Nephron progenitor cell (in vitro differentiated cells): Measurements from ENCODE around the gene DMRT3.

Source experiments
- DNase-seq: peaks from one replicate; pipeline ENCODE4 v3.0.0; 2021
- H3K27ac Mint-ChIP-seq: 2 replicates; pipeline ENCODE4 v1.8.0; 2021; ENCODE audit warnings: mild to moderate bottlenecking, moderate library complexity, mixed read lengths
- H3K27me3 Mint-ChIP-seq: 2 replicates; pipeline ENCODE4 v1.8.0; 2021; ENCODE audit warnings: mild to moderate bottlenecking, low read depth, mixed read lengths; ENCODE audit not compliant: poor library complexity
- H3K36me3 Mint-ChIP-seq: 2 replicates; pipeline ENCODE4 v1.8.0; 2021; ENCODE audit warnings: low read depth, mixed read lengths
- H3K4me1 Mint-ChIP-seq: 2 replicates; pipeline ENCODE4 v1.8.0; 2021; ENCODE audit warnings: mixed read lengths
- H3K4me3 Mint-ChIP-seq: 2 replicates; pipeline ENCODE4 v1.8.0; 2021; ENCODE audit warnings: mild to moderate bottlenecking, moderate library complexity, mixed read lengths
- H3K9me3 Mint-ChIP-seq: 2 replicates; pipeline ENCODE4 v1.8.0; 2021; ENCODE audit warnings: mild to moderate bottlenecking, moderate library complexity, mixed read lengths
- CTCF ChIP-seq: fragments of 200-600 bp; sonication (generic); IDR thresholded peaks from 2 replicates; pipeline ENCODE4 v1.5.0; 2021; ENCODE audit warnings: antibody characterized with exemption

The DMRT3 gene

GRCh38 chr9:1026219-1026618 is 49.8 kb downstream of the DMRT3 start:
- Mint-ChIP-seq H3K4me1 (no peaks in the 10 kb centered on the region), H3K4me3 (no peak overlapping the region), H3K27ac (no peak overlapping the region), H3K36me3 (no peaks in the 10 kb centered on the region), H3K9me3 (peaks cover 48% of the 10 kb centered on the region), H3K27me3 (peaks cover 7% of the 10 kb centered on the region)
- DNase-seq = no peak
- TF ChIP-seq CTCF = no peak

- TF ChIP-seq CTCF = no peak
- no peak for DNase-seq
- H3K36me3 Mint-ChIP-seq = no peaks in the 10 kb centered on the region
- H3K4me1 Mint-ChIP-seq = peaks cover 17% of the 10 kb centered on the region
- H3K9me3 Mint-ChIP-seq = peaks cover 28% of the 10 kb centered on the region
- H3K27ac Mint-ChIP-seq = no peak overlapping the region
- H3K27me3 Mint-ChIP-seq = peaks cover 10% of the 10 kb centered on the region
- H3K4me3 Mint-ChIP-seq = no peak overlapping the region
Observed at GRCh38 chr9:1028501-1029190, 52.2 kb downstream of the DMRT3 start.

GRCh38 chr9:1031951-1032601 is 55.6 kb downstream of the DMRT3 start:
- no peak for DNase-seq
- Mint-ChIP-seq H3K36me3 (no peaks in the 10 kb centered on the region), H3K27me3 (peaks cover 14% of the 10 kb centered on the region), H3K4me3 (no peak overlapping the region), H3K4me1 (peaks cover 31% of the 10 kb centered on the region), H3K9me3 (peaks cover 11% of the 10 kb centered on the region), H3K27ac (no peak overlapping the region)
- TF ChIP-seq CTCF = no peak

DNA sequence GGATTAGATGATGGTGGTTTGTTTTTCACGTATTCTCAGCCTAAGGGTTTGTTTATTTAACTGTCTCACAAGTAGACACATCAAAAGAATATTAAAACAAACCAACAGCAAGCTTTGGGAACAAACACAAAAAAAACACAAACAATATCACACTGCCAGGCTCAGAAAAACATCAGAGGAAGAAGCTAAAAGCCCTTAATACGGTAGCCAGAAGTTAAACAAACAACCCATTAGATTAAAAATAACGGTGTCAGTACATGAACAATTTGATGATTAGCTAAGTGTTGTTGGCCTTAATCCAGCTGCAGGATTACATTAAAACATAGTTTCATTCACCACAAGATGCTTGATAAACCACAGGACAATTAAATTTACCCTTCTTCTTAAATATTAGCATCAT is 57.8 kb downstream of the DMRT3 start:
- no peaks in the 10 kb centered on the region for H3K36me3 Mint-ChIP-seq
- no peak for TF ChIP-seq CTCF
- H3K27ac Mint-ChIP-seq = no peak overlapping the region
- peaks cover 34% of the 10 kb centered on the region for H3K4me1 Mint-ChIP-seq
- H3K9me3 Mint-ChIP-seq = peaks cover 4% of the 10 kb centered on the region
- no peak overlapping the region for H3K4me3 Mint-ChIP-seq
- DNase-seq = no peak
- peaks cover 7% of the 10 kb centered on the region for H3K27me3 Mint-ChIP-seq

DNA sequence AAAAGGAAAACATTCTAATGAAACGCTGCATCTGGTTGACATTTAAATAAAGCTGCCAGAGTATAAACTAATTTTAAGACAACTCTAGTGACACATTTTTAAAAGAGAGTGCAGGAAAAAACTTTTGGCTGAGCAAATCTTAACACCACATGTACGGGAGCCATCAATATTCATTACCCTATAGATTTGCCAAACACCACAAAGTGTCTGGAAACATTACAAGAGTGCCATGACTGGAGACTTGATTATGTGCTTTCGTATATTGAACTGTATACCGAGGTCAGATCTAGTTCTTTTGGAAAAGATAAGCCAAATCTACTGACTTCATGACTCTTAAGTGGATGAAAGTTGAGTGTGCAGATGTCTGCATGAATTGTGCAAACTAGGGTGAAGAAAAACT is 63.1 kb downstream of the DMRT3 start:
- H3K4me3 Mint-ChIP-seq = no peak overlapping the region

More for the DNA sequence above, 63.1 kb downstream of the DMRT3 start:
- H3K36me3 Mint-ChIP-seq = no peaks in the 10 kb centered on the region
- H3K27me3 Mint-ChIP-seq = peaks cover 36% of the 10 kb centered on the region
- TF ChIP-seq CTCF = no peak
- H3K9me3 Mint-ChIP-seq = peaks cover 18% of the 10 kb centered on the region
- H3K4me1 Mint-ChIP-seq = peaks cover 19% of the 10 kb centered on the region
- no peak overlapping the region for H3K27ac Mint-ChIP-seq
- no peak for DNase-seq
